GM23338 (cell line): Measurements from ENCODE around the gene FTO. TPM values are rescaled to one million over a fixed set of nuclear protein-coding genes. Genes with fewer than 3 reads are reported as not detected.

Experiments used
- ATAC-seq: fragments of 200-7000 bp; cut with Tn5 transposase; 3 replicates; pipeline ENCODE4 v1.9.1; 2020
- DNase-seq: peaks from one replicate; pipeline ENCODE4 v3.0.0-alpha.2; 2015; ENCODE audit warnings: low spot score
- H2AFZ ChIP-seq: fragments of 200-600 bp; sonication (generic); 2 replicates; pipeline ENCODE4 v1.8.0; 2016; ENCODE audit warnings: antibody characterized with exemption, mild to moderate bottlenecking, moderate library complexity
- H3F3A ChIP-seq: fragments of 200-600 bp; sonication (generic); replicated peaks from 2 replicates; pipeline ENCODE4 v1.8.0; 2017; ENCODE audit warnings: antibody characterized with exemption, mixed run types, low read depth
- H3K27ac ChIP-seq: fragments of 200-600 bp; sonication (generic); 2 replicates; pipeline ENCODE4 v1.6.1; 2016; ENCODE audit warnings: low read depth
- H3K27me3 ChIP-seq: fragments of 200-600 bp; sonication (generic); 2 replicates; pipeline ENCODE4 v1.8.0; 2016; ENCODE audit warnings: mild to moderate bottlenecking, mixed run types, moderate library complexity; ENCODE audit not compliant: insufficient read depth
- H3K36me3 ChIP-seq: fragments of 200-600 bp; sonication (generic); 2 replicates; pipeline ENCODE4 v1.8.0; 2016; ENCODE audit warnings: mild to moderate bottlenecking; ENCODE audit not compliant: insufficient read depth
- H3K4me1 ChIP-seq: fragments of 200-600 bp; sonication (generic); 2 replicates; pipeline ENCODE4 v1.8.0; 2016; ENCODE audit warnings: mild to moderate bottlenecking, moderate library complexity; ENCODE audit not compliant: insufficient read depth
- H3K4me2 ChIP-seq: fragments of 200-600 bp; sonication (generic); 2 replicates; pipeline ENCODE4 v1.7.1; 2017; ENCODE audit warnings: mixed run types
- H3K4me3 ChIP-seq: fragments of 200-600 bp; sonication (generic); 2 replicates; pipeline ENCODE4 v1.6.1; 2016; ENCODE audit warnings: mixed run types
- H3K79me2 ChIP-seq: fragments of 200-600 bp; sonication (generic); replicated peaks from 2 replicates; pipeline ENCODE4 v1.8.0; 2017; ENCODE audit warnings: mild to moderate bottlenecking; ENCODE audit not compliant: insufficient read depth
- H3K9me2 ChIP-seq: fragments of 200-600 bp; sonication (generic); 2 replicates; pipeline ENCODE4 v1.8.0; 2017; ENCODE audit not compliant: insufficient read depth
- H4K20me1 ChIP-seq: fragments of 200-600 bp; sonication (generic); replicated peaks from 2 replicates; pipeline ENCODE4 v1.8.0; 2017; ENCODE audit warnings: mild to moderate bottlenecking; ENCODE audit not compliant: insufficient read depth
- H3K27ac Mint-ChIP-seq: 2 replicates; pipeline ENCODE4 v1.8.0; 2020; ENCODE audit warnings: inconsistent platforms, mild to moderate bottlenecking, moderate library complexity, mixed read lengths
- H3K27me3 Mint-ChIP-seq: 3 replicates; pipeline ENCODE4 v1.8.0; 2022; ENCODE audit warnings: low read depth, mild to moderate bottlenecking, moderate library complexity, mixed read lengths, inconsistent platforms; ENCODE audit not compliant: insufficient read depth, poor library complexity
- H3K36me3 Mint-ChIP-seq: 3 replicates; pipeline ENCODE4 v1.8.0; 2021; ENCODE audit warnings: low read depth, mild to moderate bottlenecking, inconsistent platforms, moderate library complexity, mixed read lengths
- H3K4me1 Mint-ChIP-seq: 3 replicates; pipeline ENCODE4 v1.8.0; 2020; ENCODE audit warnings: mild to moderate bottlenecking, inconsistent platforms, mixed read lengths
- H3K4me3 Mint-ChIP-seq: 3 replicates; pipeline ENCODE4 v1.8.0; 2021; ENCODE audit warnings: moderate library complexity, mild to moderate bottlenecking, inconsistent platforms, mixed read lengths
- H3K9me3 Mint-ChIP-seq: 3 replicates; pipeline ENCODE4 v1.8.0; 2020; ENCODE audit warnings: moderate library complexity, mild to moderate bottlenecking, inconsistent platforms, mixed read lengths
- EZH2 ChIP-seq: fragments of 200-600 bp; sonication (generic); IDR thresholded peaks from one replicate; pipeline ENCODE4 v1.8.0; 2017; ENCODE audit warnings: antibody characterized with exemption, mild to moderate bottlenecking, low read depth; ENCODE audit not compliant: unreplicated experiment
- EZH2phosphoT487 ChIP-seq: fragments of 200-600 bp; sonication (generic); IDR thresholded peaks from one replicate; pipeline ENCODE4 v1.8.1; 2018; ENCODE audit warnings: antibody characterized with exemption; ENCODE audit not compliant: unreplicated experiment
- JUNB ChIP-seq: IDR thresholded peaks from one replicate; pipeline ENCODE4 v1.6.1; 2016; ENCODE audit warnings: antibody characterized with exemption; ENCODE audit not compliant: unreplicated experiment
- NANOG ChIP-seq: IDR thresholded peaks from 2 replicates; pipeline ENCODE4 v1.6.1; 2016; ENCODE audit warnings: antibody characterized with exemption, borderline replicate concordance
- POLR2AphosphoS5 ChIP-seq: IDR thresholded peaks from 2 replicates; pipeline ENCODE4 v1.6.1; 2016; ENCODE audit warnings: antibody characterized with exemption, low read depth
- ZNF114 ChIP-seq: fragments of 250-450 bp; sonication (Bioruptor Pico); IDR thresholded peaks from 2 replicates; pipeline ENCODE4 v1.5.0; 2020; ENCODE audit warnings: mild to moderate bottlenecking, moderate library complexity
- ZNF331 ChIP-seq: fragments of 250-450 bp; sonication (Bioruptor Pico); IDR thresholded peaks from 2 replicates; pipeline ENCODE4 v1.5.0; 2020; ENCODE audit warnings: low read depth, mild to moderate bottlenecking, moderate library complexity
- polyA plus RNA-seq: library from polyadenylated mRNA; unstranded; fragments of >200 nt; fragmentation: Nextera tagmentation; extraction: Ambion mirVana; gene quantifications from 2 replicates; pipeline ENCODE4 v1.2.1, GENCODE V29; 2016
- total RNA-seq: library from RNA; depleted of rRNA; stranded (reverse); fragments of >200 nt; shearing (Covaris generic); gene quantifications from 2 replicates; pipeline ENCODE4 v1.2.3, GENCODE V29; 2014
- TF ChIP-seq, protein P1 (sequence below), 2 experiments: fragments of 200-600 bp in 1 of 2; sonication (generic) in 1 of 2; conservative IDR thresholded peaks; 2 replicates each; pipeline versions ENCODE4 v1.5.1 to v1.6.1; 2016 to 2017; ENCODE audit warnings: antibody characterized with exemption in 2 of 2, low read depth in 2 of 2, mild to moderate bottlenecking in 2 of 2, moderate library complexity in 1 of 2
- TF ChIP-seq, protein P2 (sequence below): IDR thresholded peaks from 2 replicates; pipeline ENCODE4 v1.6.1; 2016; ENCODE audit warnings: antibody characterized with exemption
- TF ChIP-seq, protein P3 (sequence below): IDR thresholded peaks from one replicate; pipeline ENCODE4 v1.6.1; 2018; ENCODE audit warnings: antibody characterized with exemption; ENCODE audit not compliant: unreplicated experiment

Gene FTO
- total and polyA plus RNA-seq, 2 experiments from 2014 or later, result 17.7 to 69.6 TPM

DNA sequence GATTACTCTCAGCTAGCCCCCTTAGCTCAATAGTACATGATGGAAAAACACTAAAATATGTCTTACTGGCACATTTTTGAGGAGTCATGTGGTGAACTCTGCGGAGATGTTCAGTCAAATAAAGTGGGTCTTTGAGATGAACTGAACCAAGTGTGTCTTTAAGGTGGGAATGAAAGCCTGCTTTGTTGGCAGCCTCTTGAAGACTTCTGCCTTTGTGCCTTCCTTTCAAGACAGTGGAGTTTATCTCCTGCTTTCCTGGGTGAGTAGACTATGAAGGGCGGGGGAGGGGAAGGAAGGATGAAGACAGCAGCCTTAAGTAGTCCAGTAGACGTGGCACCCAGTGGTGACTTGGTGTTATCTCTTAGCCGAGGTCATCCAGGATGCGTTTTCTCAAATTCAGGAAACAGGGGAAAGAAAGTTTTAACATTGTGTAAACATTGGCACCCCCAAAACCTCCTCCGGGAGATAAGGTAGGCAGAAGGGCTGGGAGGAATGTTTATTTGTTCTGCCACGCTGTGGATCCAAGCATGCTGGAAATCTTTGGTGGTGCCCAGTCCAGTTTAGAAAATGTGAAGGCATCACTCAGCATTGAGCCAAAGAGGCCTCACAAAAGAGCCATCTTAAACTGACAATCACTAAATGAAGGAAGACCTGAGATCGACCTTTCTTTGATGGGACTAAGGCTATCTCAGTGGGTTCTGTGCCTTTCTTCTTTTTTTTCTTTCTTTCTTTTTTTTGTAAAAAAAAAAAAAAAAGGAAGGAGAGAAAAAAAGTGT is 220.6 kb downstream of the FTO start:
- TF ChIP-seq JUNB (no peak), POLR2AphosphoS5 (no peak), EZH2phosphoT487 (no peak), ZNF331 (CRISPR knock-in tag) (no peak), ZNF114 (CRISPR knock-in tag) (no peak)
- TF ChIP-seq, protein P1, sequence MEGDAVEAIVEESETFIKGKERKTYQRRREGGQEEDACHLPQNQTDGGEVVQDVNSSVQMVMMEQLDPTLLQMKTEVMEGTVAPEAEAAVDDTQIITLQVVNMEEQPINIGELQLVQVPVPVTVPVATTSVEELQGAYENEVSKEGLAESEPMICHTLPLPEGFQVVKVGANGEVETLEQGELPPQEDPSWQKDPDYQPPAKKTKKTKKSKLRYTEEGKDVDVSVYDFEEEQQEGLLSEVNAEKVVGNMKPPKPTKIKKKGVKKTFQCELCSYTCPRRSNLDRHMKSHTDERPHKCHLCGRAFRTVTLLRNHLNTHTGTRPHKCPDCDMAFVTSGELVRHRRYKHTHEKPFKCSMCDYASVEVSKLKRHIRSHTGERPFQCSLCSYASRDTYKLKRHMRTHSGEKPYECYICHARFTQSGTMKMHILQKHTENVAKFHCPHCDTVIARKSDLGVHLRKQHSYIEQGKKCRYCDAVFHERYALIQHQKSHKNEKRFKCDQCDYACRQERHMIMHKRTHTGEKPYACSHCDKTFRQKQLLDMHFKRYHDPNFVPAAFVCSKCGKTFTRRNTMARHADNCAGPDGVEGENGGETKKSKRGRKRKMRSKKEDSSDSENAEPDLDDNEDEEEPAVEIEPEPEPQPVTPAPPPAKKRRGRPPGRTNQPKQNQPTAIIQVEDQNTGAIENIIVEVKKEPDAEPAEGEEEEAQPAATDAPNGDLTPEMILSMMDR (conservative IDR thresholded peaks at IDR 0.05; ENCODE audit: low read depth in 2 of 2), result no peak
- TF ChIP-seq, protein P2, sequence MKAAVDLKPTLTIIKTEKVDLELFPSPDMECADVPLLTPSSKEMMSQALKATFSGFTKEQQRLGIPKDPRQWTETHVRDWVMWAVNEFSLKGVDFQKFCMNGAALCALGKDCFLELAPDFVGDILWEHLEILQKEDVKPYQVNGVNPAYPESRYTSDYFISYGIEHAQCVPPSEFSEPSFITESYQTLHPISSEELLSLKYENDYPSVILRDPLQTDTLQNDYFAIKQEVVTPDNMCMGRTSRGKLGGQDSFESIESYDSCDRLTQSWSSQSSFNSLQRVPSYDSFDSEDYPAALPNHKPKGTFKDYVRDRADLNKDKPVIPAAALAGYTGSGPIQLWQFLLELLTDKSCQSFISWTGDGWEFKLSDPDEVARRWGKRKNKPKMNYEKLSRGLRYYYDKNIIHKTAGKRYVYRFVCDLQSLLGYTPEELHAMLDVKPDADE, result no peak
- TF ChIP-seq, protein P3, sequence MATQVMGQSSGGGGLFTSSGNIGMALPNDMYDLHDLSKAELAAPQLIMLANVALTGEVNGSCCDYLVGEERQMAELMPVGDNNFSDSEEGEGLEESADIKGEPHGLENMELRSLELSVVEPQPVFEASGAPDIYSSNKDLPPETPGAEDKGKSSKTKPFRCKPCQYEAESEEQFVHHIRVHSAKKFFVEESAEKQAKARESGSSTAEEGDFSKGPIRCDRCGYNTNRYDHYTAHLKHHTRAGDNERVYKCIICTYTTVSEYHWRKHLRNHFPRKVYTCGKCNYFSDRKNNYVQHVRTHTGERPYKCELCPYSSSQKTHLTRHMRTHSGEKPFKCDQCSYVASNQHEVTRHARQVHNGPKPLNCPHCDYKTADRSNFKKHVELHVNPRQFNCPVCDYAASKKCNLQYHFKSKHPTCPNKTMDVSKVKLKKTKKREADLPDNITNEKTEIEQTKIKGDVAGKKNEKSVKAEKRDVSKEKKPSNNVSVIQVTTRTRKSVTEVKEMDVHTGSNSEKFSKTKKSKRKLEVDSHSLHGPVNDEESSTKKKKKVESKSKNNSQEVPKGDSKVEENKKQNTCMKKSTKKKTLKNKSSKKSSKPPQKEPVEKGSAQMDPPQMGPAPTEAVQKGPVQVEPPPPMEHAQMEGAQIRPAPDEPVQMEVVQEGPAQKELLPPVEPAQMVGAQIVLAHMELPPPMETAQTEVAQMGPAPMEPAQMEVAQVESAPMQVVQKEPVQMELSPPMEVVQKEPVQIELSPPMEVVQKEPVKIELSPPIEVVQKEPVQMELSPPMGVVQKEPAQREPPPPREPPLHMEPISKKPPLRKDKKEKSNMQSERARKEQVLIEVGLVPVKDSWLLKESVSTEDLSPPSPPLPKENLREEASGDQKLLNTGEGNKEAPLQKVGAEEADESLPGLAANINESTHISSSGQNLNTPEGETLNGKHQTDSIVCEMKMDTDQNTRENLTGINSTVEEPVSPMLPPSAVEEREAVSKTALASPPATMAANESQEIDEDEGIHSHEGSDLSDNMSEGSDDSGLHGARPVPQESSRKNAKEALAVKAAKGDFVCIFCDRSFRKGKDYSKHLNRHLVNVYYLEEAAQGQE, result no peak
- Mint-ChIP-seq H3K27ac (0 out of 2 replicates have a peak overlapping the region, but pooled peaks have one; percentile 24), H3K4me1 (peaks cover 21% of the 10 kb centered on the region), H3K36me3 (no peaks in the 10 kb centered on the region), H3K27me3 (no peaks in the 10 kb centered on the region), H3K4me3 (no peak overlapping the region), H3K9me3 (no peaks in the 10 kb centered on the region)
- Histone ChIP-seq H3K79me2 (no peaks in the 10 kb centered on the region), H3F3A (no peaks in the 10 kb centered on the region), H3K27ac (no peak overlapping the region), H3K4me3 (no peak overlapping the region), H2AFZ (no peak overlapping the region), H4K20me1 (no peaks in the 10 kb centered on the region), H3K9me2 (no peaks in the 10 kb centered on the region), H3K27me3 (no peaks in the 10 kb centered on the region), H3K4me1 (0 out of 2 replicates have a peak, but pooled peaks cover 4% of the 10 kb centered on the region), H3K4me2 (no peak overlapping the region), H3K36me3 (no peaks in the 10 kb centered on the region)
- ATAC-seq, result no peak
- no peak for DNase-seq

DNA sequence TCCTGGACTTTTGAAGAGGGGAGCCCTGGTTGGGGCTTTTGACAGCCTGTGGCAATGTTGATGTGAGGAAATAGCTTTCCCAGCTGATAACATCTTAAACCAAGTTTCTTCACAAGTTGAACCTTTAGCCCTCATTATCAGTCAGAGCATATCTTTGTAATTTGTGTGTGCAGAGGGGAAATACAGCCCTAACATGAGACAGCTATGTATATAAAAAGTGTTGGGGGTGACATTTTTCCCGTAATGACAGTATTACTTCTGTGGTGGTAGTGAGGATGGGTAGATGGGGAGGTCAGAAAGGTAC is 221.1 kb downstream of the FTO start:
- H3F3A ChIP-seq, result no peaks in the 10 kb centered on the region
- no peaks in the 10 kb centered on the region for H3K36me3 ChIP-seq
- H3K4me1 ChIP-seq, result 0 out of 2 replicates have a peak, but pooled peaks cover 4% of the 10 kb centered on the region
- Mint-ChIP-seq H3K9me3 (no peaks in the 10 kb centered on the region), H3K27ac (no peak overlapping the region), H3K4me3 (no peak overlapping the region), H3K27me3 (no peaks in the 10 kb centered on the region), H3K4me1 (peaks cover 21% of the 10 kb centered on the region), H3K36me3 (no peaks in the 10 kb centered on the region)
- H3K4me2 ChIP-seq, result no peak overlapping the region
- H3K9me2 ChIP-seq, result no peaks in the 10 kb centered on the region
- no peaks in the 10 kb centered on the region for H3K79me2 ChIP-seq
- H3K4me3 ChIP-seq, result no peak overlapping the region
- no peaks in the 10 kb centered on the region for H4K20me1 ChIP-seq
- no peak for ATAC-seq
- no peaks in the 10 kb centered on the region for H3K27me3 ChIP-seq
- no peak overlapping the region for H2AFZ ChIP-seq
- no peak overlapping the region for H3K27ac ChIP-seq
- DNase-seq, result no peak
- TF ChIP-seq JUNB, result no peak
- TF ChIP-seq, protein P2, result no peak
- no peak for TF ChIP-seq NANOG
- no peak for TF ChIP-seq EZH2
